ENCODE measurements around the gene KRT10.

DNA sequence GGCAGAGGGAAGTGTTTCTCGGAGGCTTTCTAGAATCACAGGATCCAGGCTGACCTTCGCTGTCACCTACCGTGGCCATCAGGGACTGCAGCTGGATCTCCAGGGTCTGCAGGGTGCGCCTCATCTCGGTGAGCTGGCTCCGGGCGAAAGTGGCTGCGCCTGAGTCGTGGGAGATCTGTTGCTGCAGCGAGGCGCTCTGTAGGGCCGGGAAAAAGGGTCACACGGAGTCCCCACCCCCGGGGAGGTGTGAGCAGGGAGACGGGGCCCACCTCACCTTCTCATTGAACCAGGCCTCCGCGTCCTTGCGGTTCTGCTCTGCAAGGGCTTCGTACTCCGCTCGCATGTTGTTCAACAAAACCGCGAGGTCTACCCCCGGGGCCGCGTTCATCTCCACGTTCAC lies 25.6 kb downstream of the KRT10 start:
- TF ChIP-seq, protein P1, sequence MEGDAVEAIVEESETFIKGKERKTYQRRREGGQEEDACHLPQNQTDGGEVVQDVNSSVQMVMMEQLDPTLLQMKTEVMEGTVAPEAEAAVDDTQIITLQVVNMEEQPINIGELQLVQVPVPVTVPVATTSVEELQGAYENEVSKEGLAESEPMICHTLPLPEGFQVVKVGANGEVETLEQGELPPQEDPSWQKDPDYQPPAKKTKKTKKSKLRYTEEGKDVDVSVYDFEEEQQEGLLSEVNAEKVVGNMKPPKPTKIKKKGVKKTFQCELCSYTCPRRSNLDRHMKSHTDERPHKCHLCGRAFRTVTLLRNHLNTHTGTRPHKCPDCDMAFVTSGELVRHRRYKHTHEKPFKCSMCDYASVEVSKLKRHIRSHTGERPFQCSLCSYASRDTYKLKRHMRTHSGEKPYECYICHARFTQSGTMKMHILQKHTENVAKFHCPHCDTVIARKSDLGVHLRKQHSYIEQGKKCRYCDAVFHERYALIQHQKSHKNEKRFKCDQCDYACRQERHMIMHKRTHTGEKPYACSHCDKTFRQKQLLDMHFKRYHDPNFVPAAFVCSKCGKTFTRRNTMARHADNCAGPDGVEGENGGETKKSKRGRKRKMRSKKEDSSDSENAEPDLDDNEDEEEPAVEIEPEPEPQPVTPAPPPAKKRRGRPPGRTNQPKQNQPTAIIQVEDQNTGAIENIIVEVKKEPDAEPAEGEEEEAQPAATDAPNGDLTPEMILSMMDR (IDR thresholded peaks at IDR 0.05 in 2 of 3, conservative IDR thresholded peaks at IDR 0.05 in 1 of 3; ENCODE audit: borderline replicate concordance in 1 of 3, insufficient read depth in 1 of 3, low read depth in 2 of 3, low read length in 2 of 3): no peak
- no peak for TF ChIP-seq POLR2A (IDR thresholded peaks at IDR 0.05; ENCODE audit: borderline replicate concordance, extremely low read depth, insufficient read depth, insufficient read length)
- TF ChIP-seq JUND (IDR thresholded peaks at IDR 0.05): no peak
- no peak for TF ChIP-seq EZH2phosphoT487 (IDR thresholded peaks at IDR 0.05; ENCODE audit: borderline replicate concordance)
